Left renal cortex interstitium (tissue), 4 donors: ENCODE measurements around the gene ARVCF. TPM values are rescaled to one million over a fixed set of nuclear protein-coding genes. Genes with fewer than 3 reads are reported as not detected.

ENCODE experiments used
- DNase-seq, 4 donors: peaks; one replicate each; pipeline ENCODE4 v3.0.0-alpha.2; 2013; ENCODE audit warnings: low read depth in 4 of 4, low spot score in 2 of 4, missing footprints in 1 of 4
- polyA plus RNA-seq, 4 donors: library from polyadenylated mRNA; unstranded; fragments of 120-200 nt; gene quantifications; one replicate each; pipeline ENCODE4 v1.2.1, GENCODE V29; 2013; ENCODE audit not compliant: insufficient read length in 4 of 4

ARVCF gene
- polyA plus RNA-seq, 4 donors: 18.3 to 33.5 (median 29.1) TPM

- no peak for DNase-seq
These were observed 40.0 kb downstream of the ARVCF start for GRCh38 chr22:19976671-19977070.

- no peak for DNase-seq
These were observed 41.0 kb downstream of the ARVCF start for GRCh38 chr22:19975707-19976035.

- DNase-seq: no peak
These were observed 41.5 kb downstream of the ARVCF start for GRCh38 chr22:19974935-19975706.

- DNase-seq: peak in 1 of 4 donors; percentile 49
These were observed 42.3 kb downstream of the ARVCF start for GRCh38 chr22:19974268-19974861.

- no peak for DNase-seq
These were observed 42.9 kb downstream of the ARVCF start for GRCh38 chr22:19973551-19974267.

GRCh38 chr22:19972652-19973550, 43.7 kb downstream of the ARVCF start:
- no peak for DNase-seq

GRCh38 chr22:19972251-19972650, 44.4 kb downstream of the ARVCF start:
- no peak for DNase-seq

- DNase-seq: no peak
These were observed 45.1 kb downstream of the ARVCF start for GRCh38 chr22:19971276-19972124.

GRCh38 chr22:19970479-19971275, 45.9 kb downstream of the ARVCF start:
- peak in 1 of 4 donors; percentile 25 for DNase-seq

- DNase-seq: no peak
These were observed 46.6 kb downstream of the ARVCF start for GRCh38 chr22:19970031-19970478.

- no peak for DNase-seq
These were observed 47.3 kb downstream of the ARVCF start for GRCh38 chr22:19969141-19969928.

GRCh38 chr22:19968450-19968891, 48.2 kb downstream of the ARVCF start:
- DNase-seq: no peak

GRCh38 chr22:19967850-19968449, 48.7 kb downstream of the ARVCF start:
- DNase-seq: no peak

GRCh38 chr22:19966908-19967750, 49.5 kb downstream of the ARVCF start:
- DNase-seq: no peak

- no peak for DNase-seq
These were observed 50.6 kb downstream of the ARVCF start for GRCh38 chr22:19965771-19966709.
